Forelimb muscle (tissue), 1 donor: ENCODE results near the gene HDLBP. TPM values are rescaled to one million over a fixed set of nuclear protein-coding genes. Genes with fewer than 3 reads are reported as not detected.

Experiments used
- polyA plus RNA-seq: library from polyadenylated mRNA; unstranded; fragments of 120-200 nt; gene quantifications from one replicate; pipeline ENCODE4 v1.2.1, GENCODE V29; 2013; ENCODE audit not compliant: insufficient read length

The HDLBP gene
- polyA plus RNA-seq, 1 donor = 339 TPM

Other genes starting within 250 kb of the HDLBP start
- 38.3 TPM for gene MTERF4, start 213.4 kb downstream of the HDLBP start, polyA plus RNA-seq
- gene PASK, start 166.2 kb downstream of the HDLBP start, polyA plus RNA-seq = 5.0 TPM
- gene PPP1R7, start 165.2 kb downstream of the HDLBP start, polyA plus RNA-seq = 71.0 TPM
- gene ANO7, start 127.0 kb downstream of the HDLBP start, polyA plus RNA-seq = 0.83 TPM
- 275 TPM for gene SEPTIN2, start 253 bp upstream of the HDLBP start, polyA plus RNA-seq
- 30.5 TPM for gene FARP2, start 40.6 kb upstream of the HDLBP start, polyA plus RNA-seq
- 289 TPM for gene STK25, start 192.9 kb upstream of the HDLBP start, polyA plus RNA-seq
- 63.4 TPM for gene BOK, start 243.1 kb upstream of the HDLBP start, polyA plus RNA-seq